Effector CD4-positive, alpha-beta T cell (primary cell): ENCODE results near the gene NPBWR2.

Source experiments
- DNase-seq: peaks from one replicate; pipeline ENCODE4 v3.0.0-alpha.2; 2020

The NPBWR2 gene

GRCh38 chr20:64116541-64117431 lies 9.4 kb upstream of the NPBWR2 start:
- DNase-seq, result no peak

GRCh38 chr20:64116016-64116415 lies 8.7 kb upstream of the NPBWR2 start:
- DNase-seq, result no peak

- no peak for DNase-seq
Observed at GRCh38 chr20:64115171-64115911, 8.0 kb upstream of the NPBWR2 start.

- DNase-seq, result no peak
Observed at GRCh38 chr20:64114356-64114971, 7.1 kb upstream of the NPBWR2 start.

GRCh38 chr20:64113796-64114355 lies 6.5 kb upstream of the NPBWR2 start:
- DNase-seq, result no peak

- DNase-seq, result no peak
Observed at GRCh38 chr20:64113444-64113775, 6.0 kb upstream of the NPBWR2 start.

GRCh38 chr20:64112691-64113443 lies 5.5 kb upstream of the NPBWR2 start:
- no peak for DNase-seq

- DNase-seq, result no peak
Observed at GRCh38 chr20:64111841-64112641, 4.7 kb upstream of the NPBWR2 start.

- no peak for DNase-seq
Observed at GRCh38 chr20:64110411-64111068, 3.2 kb upstream of the NPBWR2 start.

GRCh38 chr20:64109831-64110391 lies 2.5 kb upstream of the NPBWR2 start:
- DNase-seq, result no peak

- no peak for DNase-seq
Observed at GRCh38 chr20:64108731-64109681, 1.6 kb upstream of the NPBWR2 start.

- no peak for DNase-seq
Observed at GRCh38 chr20:64107736-64108457, 532 bp upstream of the NPBWR2 start.

- no peak for DNase-seq
Observed at GRCh38 chr20:64106435-64106961, 867 bp downstream of the NPBWR2 start.

- no peak for DNase-seq
Observed at GRCh38 chr20:64105846-64106434, 1.4 kb downstream of the NPBWR2 start.

- no peak for DNase-seq
Observed at GRCh38 chr20:64104667-64105451, 2.5 kb downstream of the NPBWR2 start.

GRCh38 chr20:64103871-64104666 lies 3.3 kb downstream of the NPBWR2 start:
- DNase-seq, result no peak
